GM21367 (cell line): ENCODE data around the gene RAB13.
A peak's percentile ranks its signal among the peaks of the same experiment; 100 is the strongest.

Experiments
- ATAC-seq: cut with Tn5 transposase; IDR thresholded peaks from one replicate; pipeline ENCODE4 v1.9.1; 2021; ENCODE audit not compliant: unreplicated experiment

Gene RAB13

GRCh38 chr1:153957744-153958110 lies 28.4 kb downstream of the RAB13 start:
- ATAC-seq = no peak

GRCh38 chr1:153956997-153957715 lies 29.0 kb downstream of the RAB13 start:
- no peak for ATAC-seq

- no peak for ATAC-seq
These were observed 31.3 kb downstream of the RAB13 start for GRCh38 chr1:153954826-153955225.

- no peak for ATAC-seq
These were observed 32.2 kb downstream of the RAB13 start for GRCh38 chr1:153953859-153954365.

- ATAC-seq = no peak
These were observed 34.3 kb downstream of the RAB13 start for GRCh38 chr1:153951801-153952200.

- ATAC-seq = no peak
These were observed 35.0 kb downstream of the RAB13 start for GRCh38 chr1:153951183-153951582.

- ATAC-seq = peak; percentile 43
These were observed 39.4 kb downstream of the RAB13 start, which contains the start of gene DENND4B for GRCh38 chr1:153946622-153947241. DENND4B (minus strand) TSS chr1:153946718; CDS start chr1:153944374, 2,344 bp downstream.

- ATAC-seq = peak; percentile 49
These were observed 40.1 kb downstream of the RAB13 start for GRCh38 chr1:153945795-153946621.

- ATAC-seq = no peak
These were observed 40.9 kb downstream of the RAB13 start for GRCh38 chr1:153945131-153945794.

- ATAC-seq = no peak
These were observed 41.4 kb downstream of the RAB13 start for GRCh38 chr1:153944827-153945117.

- no peak for ATAC-seq
These were observed 41.9 kb downstream of the RAB13 start for GRCh38 chr1:153944005-153944826.

- ATAC-seq = no peak
These were observed 43.2 kb downstream of the RAB13 start for GRCh38 chr1:153942766-153943549.

GRCh38 chr1:153941826-153942725 lies 44.1 kb downstream of the RAB13 start:
- ATAC-seq = no peak

GRCh38 chr1:153940756-153941155 lies 45.4 kb downstream of the RAB13 start:
- ATAC-seq = no peak

GRCh38 chr1:153939476-153939875 lies 46.7 kb downstream of the RAB13 start:
- no peak for ATAC-seq

- ATAC-seq = no peak
These were observed 47.1 kb downstream of the RAB13 start for GRCh38 chr1:153938996-153939395.

GRCh38 chr1:153937331-153937730 lies 48.8 kb downstream of the RAB13 start:
- ATAC-seq = no peak

- no peak for ATAC-seq
These were observed 49.9 kb downstream of the RAB13 start for GRCh38 chr1:153936011-153936802.
